HepG2 (cell line): ENCODE results near the gene NEDD8. TPM values are rescaled to one million over a fixed set of nuclear protein-coding genes. Genes with fewer than 3 reads are reported as not detected.
A peak's percentile ranks its signal among the peaks of the same experiment; 100 is the strongest.

ENCODE experiments used
- ATF2 ChIP-seq: sonication (generic); formaldehyde crosslinking; IDR thresholded peaks from 2 replicates; pipeline ENCODE4 v1.4.0; 2020; ENCODE audit warnings: missing genetic modification reagents
- EZH2 ChIP-seq: conservative IDR thresholded peaks from 2 replicates; pipeline ENCODE4 v1.6.1; 2012; ENCODE audit warnings: mild to moderate bottlenecking, low read depth, low read length, moderate library complexity
- GLMP ChIP-seq: sonication (generic); formaldehyde crosslinking; IDR thresholded peaks from 2 replicates; pipeline ENCODE4 v1.9.0; 2021; ENCODE audit warnings: missing genetic modification reagents, mild to moderate bottlenecking, borderline replicate concordance
- MIXL1 ChIP-seq: IDR thresholded peaks from 2 replicates; pipeline ENCODE4 v1.6.1; 2016
- MLLT10 ChIP-seq: sonication (generic); formaldehyde crosslinking; IDR thresholded peaks from 2 replicates; pipeline ENCODE4 v1.4.0; 2020; ENCODE audit warnings: missing genetic modification reagents
- PITX1 ChIP-seq: sonication (generic); formaldehyde crosslinking; IDR thresholded peaks from 2 replicates; pipeline ENCODE4 v1.5.1; 2020; ENCODE audit warnings: mild to moderate bottlenecking, missing genetic modification reagents
- POGZ ChIP-seq: sonication (generic); formaldehyde crosslinking; IDR thresholded peaks from 2 replicates; pipeline ENCODE4 v1.4.0; 2020; ENCODE audit warnings: mild to moderate bottlenecking, missing genetic modification reagents
- POLR2G ChIP-seq: fragments of 200-400 bp; formaldehyde crosslinking; IDR thresholded peaks from 2 replicates; pipeline ENCODE4 v1.6.1; 2018; ENCODE audit warnings: mild to moderate bottlenecking, low read depth, low read length, moderate library complexity
- RCOR2 ChIP-seq: IDR thresholded peaks from 2 replicates; pipeline ENCODE4 v1.6.1; 2016; ENCODE audit warnings: missing biosample characterization, missing genetic modification reagents
- TOE1 ChIP-seq: sonication (generic); formaldehyde crosslinking; IDR thresholded peaks from 2 replicates; pipeline ENCODE4 v1.4.0; 2020; ENCODE audit warnings: mild to moderate bottlenecking, missing genetic modification reagents
- XBP1 ChIP-seq: sonication (generic); formaldehyde crosslinking; IDR thresholded peaks from 2 replicates; pipeline ENCODE4 v1.5.0; 2020; ENCODE audit warnings: missing genetic modification reagents
- ZKSCAN8 ChIP-seq: IDR thresholded peaks from 2 replicates; pipeline ENCODE4 v1.6.1; 2016; ENCODE audit warnings: borderline replicate concordance, missing genetic modification reagents, missing compliant biosample characterization
- ZMYM4 ChIP-seq: sonication (generic); formaldehyde crosslinking; IDR thresholded peaks from 2 replicates; pipeline ENCODE4 v1.8.1; 2023; ENCODE audit warnings: mild to moderate bottlenecking, missing genetic modification reagents
- ZNF180 ChIP-seq: sonication (generic); formaldehyde crosslinking; IDR thresholded peaks from 2 replicates; pipeline ENCODE4 v1.4.0; 2020; ENCODE audit warnings: low read depth, missing genetic modification reagents, borderline replicate concordance
- ZNF468 ChIP-seq: sonication (generic); formaldehyde crosslinking; IDR thresholded peaks from 2 replicates; pipeline ENCODE4 v1.8.0; 2022; ENCODE audit warnings: mild to moderate bottlenecking, moderate library complexity, missing genetic modification reagents
- ZNF605 ChIP-seq: sonication (generic); formaldehyde crosslinking; IDR thresholded peaks from 2 replicates; pipeline ENCODE4 v1.8.0; 2022; ENCODE audit warnings: mild to moderate bottlenecking, missing genetic modification reagents
- ZNF747 ChIP-seq: sonication (generic); formaldehyde crosslinking; IDR thresholded peaks from 2 replicates; pipeline ENCODE4 v1.8.1; 2023; ENCODE audit warnings: missing genetic modification reagents, mild to moderate bottlenecking, borderline replicate concordance
- ZNF75D ChIP-seq: sonication (generic); formaldehyde crosslinking; IDR thresholded peaks from 2 replicates; pipeline ENCODE4 v1.8.1; 2023; ENCODE audit warnings: missing genetic modification reagents, mild to moderate bottlenecking, borderline replicate concordance
- polyA plus RNA-seq, 8 experiments: library from polyadenylated mRNA; depleted of rRNA in 3 of 8; stranded (reverse) in 7 of 8; unstranded in 1 of 8; fragments of >200 nt; fragmentation: Illumina TruSeq in 4 of 8; extraction: Trizol in 4 of 8; gene quantifications; 2 replicates each; pipeline versions ENCODE4 v1.2.1 to v1.2.3, GENCODE V29; 2011 to 2016; ENCODE audit warnings: low read depth in 4 of 8, missing spikeins in 1 of 8, mixed read lengths in 1 of 8; ENCODE audit not compliant: insufficient read depth in 1 of 8
- total RNA-seq, 5 experiments: library from RNA; depleted of rRNA; stranded (reverse); fragments of >200 nt; fragmentation: Illumina TruSeq; extraction: Trizol; gene quantifications; 2 replicates each; pipeline ENCODE4 v1.2.3, GENCODE V29; 2016; ENCODE audit warnings: low read depth in 1 of 5
- TF ChIP-seq, protein P1 (sequence below): fragments of 450-650 bp; IDR thresholded peaks from 2 replicates; pipeline ENCODE4 v1.6.1; 2017
- TF ChIP-seq, protein P2 (sequence below), 2 experiments: sonication (generic) in 1 of 2; formaldehyde crosslinking in 1 of 2; IDR thresholded peaks; 2 replicates each; pipeline versions ENCODE4 v1.5.1 to v1.6.1; 2011 to 2020; ENCODE audit warnings: borderline replicate concordance in 1 of 2, low read depth in 1 of 2, low read length in 1 of 2, mild to moderate bottlenecking in 1 of 2, missing genetic modification reagents in 1 of 2, moderate library complexity in 1 of 2

The NEDD8 gene
- total and polyA plus RNA-seq, 2 of the 13 experiments (the other 11 are each of a cell fraction or from before 2014, with no cell fraction given), result 535 to 713 TPM

GRCh38 chr14:24271134-24271833 lies 39.1 kb upstream of the NEDD8 start, which contains the start of gene RABGGTA (continued):
- TF ChIP-seq, protein P1, sequence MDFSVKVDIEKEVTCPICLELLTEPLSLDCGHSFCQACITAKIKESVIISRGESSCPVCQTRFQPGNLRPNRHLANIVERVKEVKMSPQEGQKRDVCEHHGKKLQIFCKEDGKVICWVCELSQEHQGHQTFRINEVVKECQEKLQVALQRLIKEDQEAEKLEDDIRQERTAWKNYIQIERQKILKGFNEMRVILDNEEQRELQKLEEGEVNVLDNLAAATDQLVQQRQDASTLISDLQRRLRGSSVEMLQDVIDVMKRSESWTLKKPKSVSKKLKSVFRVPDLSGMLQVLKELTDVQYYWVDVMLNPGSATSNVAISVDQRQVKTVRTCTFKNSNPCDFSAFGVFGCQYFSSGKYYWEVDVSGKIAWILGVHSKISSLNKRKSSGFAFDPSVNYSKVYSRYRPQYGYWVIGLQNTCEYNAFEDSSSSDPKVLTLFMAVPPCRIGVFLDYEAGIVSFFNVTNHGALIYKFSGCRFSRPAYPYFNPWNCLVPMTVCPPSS, result no peak
- TF ChIP-seq MLLT10 (CRISPR knock-in tag) (no peak), EZH2 (no peak), ATF2 (CRISPR knock-in tag) (peak; percentile 97), GLMP (CRISPR knock-in tag) (no peak), TOE1 (CRISPR knock-in tag) (peak; percentile 99), XBP1 (peak; percentile 90; the same call in 1 of the 2 replicates), ZNF605 (peak; percentile 99), ZKSCAN8 (CRISPR knock-in tag) (peak; percentile 96; the same call in 1 of the 2 replicates), ZNF747 (CRISPR knock-in tag) (peak; percentile 83), POLR2G (peak; percentile 100), POGZ (CRISPR knock-in tag) (peak; percentile 100), PITX1 (CRISPR knock-in tag) (peak; percentile 97), RCOR2 (peak; percentile 68; the same call in 1 of the 2 replicates), ZNF75D (CRISPR knock-in tag) (peak; percentile 87; the same call in 1 of the 2 replicates), ZMYM4 (peak; percentile 100), ZNF180 (peak; percentile 91; the same call in 1 of the 2 replicates), ZNF468 (peak; percentile 97; the same call in 1 of the 2 replicates), MIXL1 (peak; percentile 98)
- TF ChIP-seq, protein P2, sequence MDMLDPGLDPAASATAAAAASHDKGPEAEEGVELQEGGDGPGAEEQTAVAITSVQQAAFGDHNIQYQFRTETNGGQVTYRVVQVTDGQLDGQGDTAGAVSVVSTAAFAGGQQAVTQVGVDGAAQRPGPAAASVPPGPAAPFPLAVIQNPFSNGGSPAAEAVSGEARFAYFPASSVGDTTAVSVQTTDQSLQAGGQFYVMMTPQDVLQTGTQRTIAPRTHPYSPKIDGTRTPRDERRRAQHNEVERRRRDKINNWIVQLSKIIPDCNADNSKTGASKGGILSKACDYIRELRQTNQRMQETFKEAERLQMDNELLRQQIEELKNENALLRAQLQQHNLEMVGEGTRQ (IDR thresholded peaks at IDR 0.05; ENCODE audit: low read depth, low read length), result 0 out of 2 replicates have a peak, but pooled peaks have one; percentile 2
- TF ChIP-seq, protein P2 (CRISPR knock-in tag; IDR thresholded peaks at IDR 0.05; ENCODE audit: borderline replicate concordance), result peak; percentile 36; the same call in 1 of the 2 replicates
